Panc1 (cell line): ENCODE data around the gene KRT82. TPM values are rescaled to one million over a fixed set of nuclear protein-coding genes. Genes with fewer than 3 reads are reported as not detected.

Source experiments
- ATAC-seq: fragments of 200-7000 bp; cut with Tn5 transposase; 2 replicates; pipeline ENCODE4 v1.9.1; 2020; ENCODE audit warnings: mild to moderate bottlenecking, moderate library complexity
- BruUV-seq: library from RNA; stranded (reverse); fragments of 400-500 nt; replicated peaks from 2 replicates; lab custom pipeline; 2021; lab: Mats Ljungman, UMichigan
- CTCF ChIA-PET: fragments of 300-600 bp; sonication (Branson Sonifier 250); formaldehyde crosslinking; loops from one replicate; lab custom pipeline; 2022; ENCODE audit warnings: antibody characterized with exemption; lab: Charles Lee
- POLR2A ChIA-PET: fragments of 300-600 bp; sonication (Branson Sonifier 250); formaldehyde crosslinking; loops from one replicate; lab custom pipeline; 2022; ENCODE audit warnings: antibody characterized with exemption; lab: Charles Lee
- DNase-seq: peaks from one replicate; pipeline ENCODE4 v3.0.0-alpha.2; 2010; ENCODE audit warnings: low read depth, low spot score
- H3K27ac ChIP-seq: 2 replicates; pipeline ENCODE4 v1.5.1; 2011; ENCODE audit warnings: mild to moderate bottlenecking, low read length, inconsistent platforms
- H3K27me3 ChIP-seq: fragments of 200-500 bp; sonication (Bioruptor generic); 2 replicates; pipeline ENCODE4 v1.6.0; 2014; ENCODE audit warnings: low read length, inconsistent platforms; ENCODE audit not compliant: control insufficient read depth, insufficient read depth
- H3K36me3 ChIP-seq: fragments of 200-500 bp; sonication (Bioruptor generic); 2 replicates; pipeline ENCODE4 v1.5.1; 2014; ENCODE audit warnings: inconsistent platforms, mild to moderate bottlenecking, low read length, moderate library complexity; ENCODE audit not compliant: control insufficient read depth, insufficient read depth
- H3K4me1 ChIP-seq: 2 replicates; pipeline ENCODE4 v1.5.1; 2011; ENCODE audit warnings: inconsistent platforms, mild to moderate bottlenecking, low read length, moderate library complexity; ENCODE audit not compliant: control insufficient read depth, insufficient read depth
- H3K4me3 ChIP-seq, 2 experiments: 2 replicates each; pipeline ENCODE4 v1.5.1; 2011 to 2012; ENCODE audit warnings: low read depth in 2 of 2, low read length in 2 of 2, mild to moderate bottlenecking in 2 of 2, inconsistent platforms in 1 of 2, moderate library complexity in 1 of 2
- H3K9me3 ChIP-seq: fragments of 200-500 bp; sonication (Bioruptor generic); 2 replicates; pipeline ENCODE4 v1.5.1; 2014; ENCODE audit warnings: low read depth, mild to moderate bottlenecking, inconsistent platforms, low read length, moderate library complexity; ENCODE audit not compliant: control insufficient read depth, insufficient read depth
- CTCF ChIP-seq: fragments of 450-650 bp; IDR thresholded peaks from 2 replicates; pipeline ENCODE4 v1.5.1; 2017; ENCODE audit warnings: mild to moderate bottlenecking
- POLR2AphosphoS5 ChIP-seq: IDR thresholded peaks from 2 replicates; pipeline ENCODE4 v1.6.1; 2012; ENCODE audit warnings: mild to moderate bottlenecking, low read depth, low read length, moderate library complexity
- SIN3A ChIP-seq: IDR thresholded peaks from 2 replicates; pipeline ENCODE4 v1.6.1; 2012; ENCODE audit warnings: low read depth, mild to moderate bottlenecking, low read length, moderate library complexity, borderline replicate concordance; ENCODE audit not compliant: insufficient read depth
- TCF7L2 ChIP-seq: IDR thresholded peaks from 2 replicates; pipeline ENCODE4 v1.6.1; 2011; ENCODE audit warnings: mild to moderate bottlenecking, low read depth, low read length, inconsistent platforms
- in situ Hi-C: cut with HindIII; loops from 2 replicates; pipeline ENCODE4 v1.10.0; 2016; ENCODE audit warnings: low sequenced_read_pairs, low pct_unique_long_range_greater_than_20kb
- intact Hi-C: fragments of 100-400 bp; cut with micrococcal nuclease; formaldehyde crosslinking; loops from one replicate; pipeline ENCODE4 v1.10.0; 2022; ENCODE audit not compliant: unreplicated experiment
- total RNA-seq: library from RNA; stranded (reverse); gene quantifications from one replicate; pipeline ENCODE4 v1.2.1, GENCODE V29; 2021; ENCODE audit not compliant: unreplicated experiment
- TF ChIP-seq, protein P1 (sequence below), 2 experiments: IDR thresholded peaks; 2 replicates each; pipeline ENCODE4 v1.6.1; 2011 to 2012; ENCODE audit warnings: low read depth in 2 of 2, control low read depth in 1 of 2, low read length in 1 of 2, mild to moderate bottlenecking in 1 of 2, moderate library complexity in 1 of 2; ENCODE audit not compliant: insufficient read depth in 1 of 2

Gene KRT82
- total RNA-seq, 1 experiment from 2014 or later: not detected

DNA sequence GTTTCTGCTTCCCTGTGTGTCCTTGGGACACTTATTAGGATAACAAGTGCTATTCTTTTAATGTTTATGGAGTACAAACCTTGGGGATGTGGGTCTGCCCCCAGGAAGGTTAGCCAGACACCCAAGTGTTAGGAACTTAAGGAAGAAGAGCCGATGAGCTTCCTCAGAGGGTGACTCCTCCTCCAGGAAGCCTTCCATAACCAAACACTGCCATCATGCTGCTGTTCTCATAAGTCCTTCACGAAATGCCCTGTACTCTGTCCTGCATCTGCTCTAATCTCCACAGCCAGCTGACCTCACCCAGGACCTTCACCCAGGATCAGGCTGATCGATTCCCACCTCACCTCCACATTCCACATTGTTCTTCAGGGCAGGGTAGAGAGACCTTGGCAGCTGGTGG is 37.6 kb downstream of the KRT82 start:
- no TSS peak for BruUV-seq
- DNase-seq (no peak), ATAC-seq (no peak)
- Histone ChIP-seq H3K4me1 (no peaks in the 10 kb centered on the region; the same call in 1 of the 2 replicates), H3K27me3 (no peaks in the 10 kb centered on the region), H3K36me3 (no peaks in the 10 kb centered on the region), H3K4me3 (no peak overlapping the region), H3K27ac (no peak overlapping the region), H3K9me3 (no peaks in the 10 kb centered on the region)
- in situ Hi-C loops (no loop called here), intact Hi-C loops (no loop called here)
- TF ChIP-seq POLR2AphosphoS5 (no peak), SIN3A (no peak), CTCF (no peak), TCF7L2 (no peak)
- TF ChIP-seq, protein P1, sequence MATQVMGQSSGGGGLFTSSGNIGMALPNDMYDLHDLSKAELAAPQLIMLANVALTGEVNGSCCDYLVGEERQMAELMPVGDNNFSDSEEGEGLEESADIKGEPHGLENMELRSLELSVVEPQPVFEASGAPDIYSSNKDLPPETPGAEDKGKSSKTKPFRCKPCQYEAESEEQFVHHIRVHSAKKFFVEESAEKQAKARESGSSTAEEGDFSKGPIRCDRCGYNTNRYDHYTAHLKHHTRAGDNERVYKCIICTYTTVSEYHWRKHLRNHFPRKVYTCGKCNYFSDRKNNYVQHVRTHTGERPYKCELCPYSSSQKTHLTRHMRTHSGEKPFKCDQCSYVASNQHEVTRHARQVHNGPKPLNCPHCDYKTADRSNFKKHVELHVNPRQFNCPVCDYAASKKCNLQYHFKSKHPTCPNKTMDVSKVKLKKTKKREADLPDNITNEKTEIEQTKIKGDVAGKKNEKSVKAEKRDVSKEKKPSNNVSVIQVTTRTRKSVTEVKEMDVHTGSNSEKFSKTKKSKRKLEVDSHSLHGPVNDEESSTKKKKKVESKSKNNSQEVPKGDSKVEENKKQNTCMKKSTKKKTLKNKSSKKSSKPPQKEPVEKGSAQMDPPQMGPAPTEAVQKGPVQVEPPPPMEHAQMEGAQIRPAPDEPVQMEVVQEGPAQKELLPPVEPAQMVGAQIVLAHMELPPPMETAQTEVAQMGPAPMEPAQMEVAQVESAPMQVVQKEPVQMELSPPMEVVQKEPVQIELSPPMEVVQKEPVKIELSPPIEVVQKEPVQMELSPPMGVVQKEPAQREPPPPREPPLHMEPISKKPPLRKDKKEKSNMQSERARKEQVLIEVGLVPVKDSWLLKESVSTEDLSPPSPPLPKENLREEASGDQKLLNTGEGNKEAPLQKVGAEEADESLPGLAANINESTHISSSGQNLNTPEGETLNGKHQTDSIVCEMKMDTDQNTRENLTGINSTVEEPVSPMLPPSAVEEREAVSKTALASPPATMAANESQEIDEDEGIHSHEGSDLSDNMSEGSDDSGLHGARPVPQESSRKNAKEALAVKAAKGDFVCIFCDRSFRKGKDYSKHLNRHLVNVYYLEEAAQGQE (IDR thresholded peaks at IDR 0.05; ENCODE audit: insufficient read depth in 1 of 2, low read depth in 2 of 2, low read length in 1 of 2): no peak
- POLR2A ChIA-PET: no interaction called here
- CTCF ChIA-PET: interaction anchor here (0.5 to 1.1 kb wide), 2 partner anchors 17 to 511 kb away, joined by 3 to 5 read pairs; no protein-coding TSS in a partner anchor

GRCh38 chr12:52367876-52368275 is 38.3 kb downstream of the KRT82 start:
- in situ Hi-C loops: no loop called here
- Histone ChIP-seq H3K4me1 (no peaks in the 10 kb centered on the region; the same call in 1 of the 2 replicates), H3K27me3 (no peaks in the 10 kb centered on the region), H3K9me3 (no peaks in the 10 kb centered on the region), H3K4me3 (no peak overlapping the region), H3K36me3 (no peaks in the 10 kb centered on the region), H3K27ac (no peak overlapping the region)
- ATAC-seq (no peak), DNase-seq (no peak)
- TF ChIP-seq, protein P1 (IDR thresholded peaks at IDR 0.05; ENCODE audit: insufficient read depth in 1 of 2, low read depth in 2 of 2, low read length in 1 of 2): no peak
- TF ChIP-seq TCF7L2: no peak
- no peak for TF ChIP-seq CTCF
- TF ChIP-seq POLR2AphosphoS5: no peak
- TF ChIP-seq SIN3A: no peak
- CTCF ChIA-PET: interaction anchor here (0.6 to 1.1 kb wide), 2 partner anchors 27 to 512 kb away, joined by 3 read pairs; no protein-coding TSS in a partner anchor
- BruUV-seq: no TSS peak
- intact Hi-C loops: no loop called here
- POLR2A ChIA-PET: no interaction called here
